GM19240 (cell line): ENCODE measurements around the gene ZSCAN10.
"Not testable (repeated sequence)": the region's sequence is repeated elsewhere in the genome, so short reads cannot be mapped to it uniquely, and the experiment has no call there.

ENCODE experiments used
- DNase-seq: peaks from one replicate; pipeline ENCODE4 v3.0.0; 2011; ENCODE audit warnings: low spot score; ENCODE audit not compliant: insufficient read length

The ZSCAN10 gene

DNA sequence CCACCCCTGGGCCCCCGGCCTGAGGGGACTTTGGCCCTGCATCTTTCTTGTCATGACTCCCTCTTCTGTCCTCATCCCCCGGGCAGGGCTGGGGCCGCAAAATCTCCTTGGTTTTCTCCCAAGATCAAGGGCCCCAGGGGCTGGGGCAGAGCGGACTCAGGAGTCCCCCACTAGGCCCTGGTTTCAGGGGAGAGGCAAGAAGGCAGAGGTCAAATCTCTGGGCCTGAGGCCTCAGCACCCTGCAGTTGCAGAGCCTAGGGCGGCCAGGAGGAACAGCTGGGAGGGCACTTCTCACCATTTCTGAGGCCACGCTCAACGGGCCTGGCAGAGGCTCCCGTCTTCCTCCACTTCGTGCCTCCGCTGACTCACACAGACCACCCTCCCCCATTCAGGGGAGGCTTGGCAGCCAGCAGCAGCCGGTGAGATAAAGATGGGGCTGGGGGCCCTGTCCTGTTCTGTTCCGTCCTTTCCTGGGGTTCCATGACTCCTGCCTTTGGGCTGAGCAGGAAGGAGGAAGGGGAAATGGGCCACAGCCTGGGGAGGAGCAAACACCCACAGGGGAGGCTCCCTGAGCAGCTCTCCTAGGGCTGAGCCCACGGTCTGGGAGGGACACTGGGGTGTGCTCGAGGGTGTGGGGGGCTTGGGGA, 12.4 kb downstream of the ZSCAN10 start:
- no peak for DNase-seq

GRCh38 chr16:3085868-3086595, 13.1 kb downstream of the ZSCAN10 start:
- DNase-seq: no peak

DNA sequence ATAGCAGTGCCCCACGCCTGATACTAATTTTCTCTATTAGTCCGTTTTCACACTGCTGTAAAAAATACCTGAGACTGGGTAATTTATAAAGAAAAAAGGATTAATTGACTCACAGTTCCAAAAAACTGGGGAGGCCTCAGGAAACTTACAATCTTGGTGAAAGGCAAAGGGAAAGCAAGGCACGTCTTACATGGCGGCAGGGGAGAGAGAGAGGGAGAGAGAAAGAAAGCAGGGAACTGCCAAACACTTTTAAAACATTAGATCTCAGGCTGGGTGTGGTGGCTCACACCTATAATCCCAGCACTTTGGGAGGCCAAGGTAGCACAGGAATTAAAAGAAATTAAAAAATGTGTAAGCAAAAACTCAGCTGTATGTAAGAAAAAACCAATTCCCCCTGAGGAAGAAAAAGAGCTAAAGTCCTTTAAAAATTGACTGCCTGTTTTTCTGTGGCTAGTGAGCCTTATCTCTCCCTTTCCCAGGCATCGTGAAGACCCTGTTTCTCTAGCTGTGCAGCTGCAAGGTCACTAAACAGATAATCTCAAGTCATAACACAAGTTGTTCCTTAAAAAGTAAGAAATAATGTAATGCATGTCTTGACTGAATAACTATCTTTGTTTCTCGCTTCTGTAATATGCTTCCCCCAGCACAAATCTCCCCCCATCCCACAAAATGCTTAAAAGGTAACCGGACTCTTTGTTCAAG, 14.0 kb downstream of the ZSCAN10 start:
- DNase-seq: no peak

GRCh38 chr16:3084491-3084890, 14.6 kb downstream of the ZSCAN10 start:
- no peak for DNase-seq

- DNase-seq: not testable (repeated sequence)
Observed at GRCh38 chr16:3083408-3083807, 15.7 kb downstream of the ZSCAN10 start.

DNA sequence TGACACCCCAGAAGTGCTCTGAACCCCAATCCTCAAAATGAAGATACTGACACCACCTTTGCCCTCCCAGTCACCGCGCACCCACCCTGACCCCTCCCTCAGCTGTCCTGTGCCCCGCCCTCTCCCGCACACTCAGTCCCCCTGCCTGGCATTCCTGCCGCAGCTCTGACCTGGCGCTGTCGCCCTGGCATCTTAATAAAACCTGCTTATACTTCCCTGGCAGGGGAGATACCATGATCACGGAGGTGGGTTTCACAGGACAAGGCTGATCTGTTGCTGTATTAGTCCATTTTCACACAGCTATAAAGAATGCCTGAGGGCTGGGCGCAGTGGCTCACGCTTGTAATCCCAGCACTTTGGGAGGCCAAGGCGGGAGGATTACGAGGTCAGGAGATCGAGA, 17.1 kb downstream of the ZSCAN10 start:
- not testable (repeated sequence) for DNase-seq

DNA sequence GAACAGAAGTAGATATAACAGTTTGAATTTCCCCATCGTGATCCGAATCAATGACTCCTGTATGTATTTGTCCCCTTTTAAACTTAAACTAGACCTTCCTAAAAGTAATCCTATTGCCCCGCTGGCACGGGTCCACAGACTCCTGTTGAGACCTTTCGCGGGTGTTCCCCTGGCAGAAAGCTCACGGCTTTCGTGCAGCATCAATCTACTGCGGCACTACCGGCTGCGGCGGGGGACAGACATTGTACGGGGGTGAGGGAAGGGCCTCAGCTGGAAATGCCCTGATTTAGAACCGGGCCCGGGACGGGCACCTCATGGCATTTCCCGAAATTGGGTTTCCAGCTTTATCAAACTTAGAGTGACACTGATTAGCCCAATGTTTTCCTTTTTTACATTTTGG, 19.1 kb downstream of the ZSCAN10 start:
- DNase-seq: no peak

DNA sequence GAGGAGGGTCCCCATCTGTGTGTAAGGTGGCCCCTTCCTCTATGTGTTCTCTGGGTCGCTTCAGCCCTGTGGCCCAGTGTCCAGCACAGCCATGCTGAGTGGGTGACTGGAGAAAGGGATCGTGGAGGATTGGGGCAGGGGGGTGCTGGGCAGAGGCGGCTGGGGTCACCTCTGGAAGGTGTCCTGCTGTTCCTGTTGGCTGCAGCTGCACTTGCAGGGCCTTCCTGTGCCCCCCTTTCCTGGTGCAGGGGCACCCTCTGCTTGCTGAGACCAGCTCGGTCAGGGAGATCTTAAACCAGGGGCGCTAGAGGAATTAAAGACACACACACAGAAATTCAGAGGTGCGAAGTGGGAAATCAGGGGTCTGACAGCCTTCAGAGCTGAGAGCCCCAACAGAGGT, 22.5 kb downstream of the ZSCAN10 start:
- no peak for DNase-seq

DNA sequence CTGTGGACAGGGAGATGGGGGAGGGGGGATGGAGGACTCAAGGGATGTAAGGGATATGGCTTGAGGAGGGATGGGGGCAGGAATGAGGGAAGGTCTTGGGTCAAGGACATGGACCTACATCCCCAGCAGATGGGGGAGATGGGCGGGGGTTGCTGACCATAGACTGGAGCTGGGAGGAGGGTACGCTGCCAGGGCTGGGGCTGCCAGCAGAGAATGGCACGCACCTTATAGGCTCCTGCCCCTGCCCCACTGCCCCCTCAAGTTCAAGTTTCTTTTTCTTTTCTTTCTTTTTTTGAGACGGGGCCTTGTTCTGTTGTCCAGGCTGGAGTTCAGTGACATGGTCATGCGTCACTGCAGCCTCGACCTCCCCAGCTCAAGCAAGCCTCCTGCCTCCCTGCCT, 23.1 kb downstream of the ZSCAN10 start:
- DNase-seq: not testable (repeated sequence)

- DNase-seq: no peak
Observed at GRCh38 chr16:3075523-3075915, 23.6 kb downstream of the ZSCAN10 start.

GRCh38 chr16:3074860-3075522, 24.1 kb downstream of the ZSCAN10 start:
- peak; percentile 79 for DNase-seq

- DNase-seq: no peak
Observed at GRCh38 chr16:3073448-3073847, 25.6 kb downstream of the ZSCAN10 start.

GRCh38 chr16:3072576-3073263, 26.4 kb downstream of the ZSCAN10 start:
- DNase-seq: not testable (repeated sequence)

DNA sequence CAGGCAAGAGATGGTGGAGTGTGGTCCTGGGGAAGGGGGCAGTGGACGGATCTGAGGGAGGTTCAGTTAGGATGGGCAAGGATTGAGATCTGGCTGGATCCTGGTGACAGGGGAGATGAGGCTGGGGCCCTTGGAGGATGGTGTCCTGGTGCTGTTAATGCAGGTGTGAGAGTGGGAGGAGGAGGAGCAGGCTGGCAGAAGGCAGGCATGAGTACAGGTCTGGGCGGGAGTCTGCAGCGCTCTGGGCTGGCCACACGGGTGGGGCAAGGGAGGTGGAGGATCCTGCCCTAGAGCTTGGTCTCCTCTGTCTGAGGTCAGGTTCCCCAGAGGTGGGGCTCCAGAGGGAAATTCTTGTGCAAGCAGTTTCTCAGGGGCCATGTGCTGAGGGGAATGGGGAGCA, 26.9 kb downstream of the ZSCAN10 start:
- not testable (repeated sequence) for DNase-seq

GRCh38 chr16:3071655-3072054, 27.4 kb downstream of the ZSCAN10 start:
- DNase-seq: no peak

DNA sequence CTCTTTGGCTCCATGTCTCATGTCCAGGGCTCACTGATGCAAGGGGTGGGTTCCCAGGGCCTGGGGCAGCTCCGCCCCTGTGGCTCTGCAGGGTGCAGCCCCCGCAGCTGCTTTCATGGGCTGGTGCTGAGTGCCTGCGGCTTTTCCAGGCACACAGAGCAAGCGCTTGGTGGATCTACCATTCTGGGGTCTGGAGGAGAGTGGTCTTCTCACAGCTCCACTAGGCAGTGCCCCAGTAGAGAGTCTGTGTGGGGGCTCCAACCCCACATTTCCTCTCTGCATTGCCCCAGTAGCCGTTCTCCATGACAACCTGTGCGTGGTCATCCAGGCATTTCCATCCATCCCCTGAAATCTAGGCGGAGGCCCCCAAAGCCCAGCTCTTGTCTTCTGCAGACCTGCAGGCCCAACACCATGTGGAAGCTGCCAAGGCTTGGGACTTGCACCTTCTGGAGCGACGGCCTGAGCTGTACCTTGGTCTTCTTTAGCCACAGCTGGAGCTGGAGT, 28.4 kb downstream of the ZSCAN10 start:
- no peak for DNase-seq

DNA sequence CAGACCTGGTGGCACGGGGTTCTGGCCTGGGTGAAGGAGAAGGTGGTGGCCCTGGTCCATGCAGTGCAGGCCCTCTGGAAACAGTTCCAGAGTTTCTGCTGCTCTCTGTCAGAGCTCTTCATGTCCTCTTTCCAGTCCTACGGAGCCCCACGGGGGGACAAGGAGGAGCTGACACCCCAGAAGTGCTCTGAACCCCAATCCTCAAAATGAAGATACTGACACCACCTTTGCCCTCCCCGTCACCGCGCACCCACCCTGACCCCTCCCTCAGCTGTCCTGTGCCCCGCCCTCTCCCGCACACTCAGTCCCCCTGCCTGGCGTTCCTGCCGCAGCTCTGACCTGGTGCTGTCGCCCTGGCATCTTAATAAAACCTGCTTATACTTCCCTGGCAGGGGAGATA, 29.9 kb downstream of the ZSCAN10 start:
- DNase-seq: not testable (repeated sequence)

GRCh38 chr16:3068487-3068886, 30.6 kb downstream of the ZSCAN10 start:
- DNase-seq: no peak

- DNase-seq: no peak
Observed at GRCh38 chr16:3066440-3066748, 32.7 kb downstream of the ZSCAN10 start.

GRCh38 chr16:3065742-3066439, 33.2 kb downstream of the ZSCAN10 start:
- DNase-seq: no peak
